ENCODE data around the gene DCAF7.

DNA sequence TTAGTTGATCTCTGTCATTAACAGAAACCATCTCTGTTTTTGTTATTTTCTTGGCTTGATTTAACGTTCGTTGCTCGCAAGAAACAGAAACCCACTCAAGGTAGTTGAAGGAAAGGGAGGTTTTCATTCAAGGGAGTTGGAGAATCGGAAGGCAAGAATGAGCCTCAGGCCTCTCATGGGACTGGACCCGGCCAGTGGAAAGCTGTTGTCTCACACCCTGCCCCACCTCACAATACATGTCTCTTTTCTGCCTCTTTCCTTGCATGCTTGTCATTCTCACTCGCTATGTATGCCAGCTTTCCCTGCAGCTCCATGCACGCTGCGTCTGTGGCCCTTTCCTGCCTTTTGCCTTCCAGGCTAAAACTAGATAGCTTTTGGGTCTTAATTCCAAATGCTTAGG, 18.3 kb downstream of the DCAF7 start:
- TF ChIP-seq CTCF (IDR thresholded peaks at IDR 0.05 in 4 of 5, conservative IDR thresholded peaks at IDR 0.05 in 1 of 5) (no peak), POLR2A (IDR thresholded peaks at IDR 0.05) (no peak)

All from gastrocnemius medialis (tissue), 4 donors.